Osteocyte (in vitro differentiated cells): ENCODE data around the gene TAF6. TPM values are rescaled to one million over a fixed set of nuclear protein-coding genes. Genes with fewer than 3 reads are reported as not detected.
A peak's percentile ranks its signal among the peaks of the same experiment; 100 is the strongest.

Source experiments
- DNase-seq: peaks from one replicate; pipeline ENCODE4 v3.0.0; 2021; ENCODE audit warnings: mixed read lengths; ENCODE audit not compliant: unreplicated experiment; ENCODE audit errors: extremely low spot score
- H3K27ac Mint-ChIP-seq: one replicate; pipeline ENCODE4 v1.8.0; 2021; ENCODE audit warnings: mild to moderate bottlenecking, mixed read lengths; ENCODE audit not compliant: unreplicated experiment
- H3K27me3 Mint-ChIP-seq: one replicate; pipeline ENCODE4 v1.8.0; 2021; ENCODE audit warnings: mixed read lengths; ENCODE audit not compliant: unreplicated experiment
- H3K36me3 Mint-ChIP-seq: one replicate; pipeline ENCODE4 v1.8.0; 2021; ENCODE audit warnings: mixed read lengths; ENCODE audit not compliant: unreplicated experiment
- H3K4me1 Mint-ChIP-seq: one replicate; pipeline ENCODE4 v1.8.0; 2021; ENCODE audit warnings: mixed read lengths; ENCODE audit not compliant: unreplicated experiment
- H3K4me3 Mint-ChIP-seq: one replicate; pipeline ENCODE4 v1.8.0; 2021; ENCODE audit warnings: mild to moderate bottlenecking, moderate library complexity, mixed read lengths; ENCODE audit not compliant: unreplicated experiment
- H3K9me3 Mint-ChIP-seq: one replicate; pipeline ENCODE4 v1.8.0; 2021; ENCODE audit warnings: mixed read lengths; ENCODE audit not compliant: unreplicated experiment
- total RNA-seq: library from RNA; stranded (reverse); gene quantifications from 2 replicates; pipeline ENCODE4 v1.2.1, GENCODE V29; 2021
- TF ChIP-seq, protein P1 (sequence below): fragments of 200-600 bp; sonication (generic); IDR thresholded peaks from 2 replicates; pipeline ENCODE4 v1.5.0; 2021; ENCODE audit warnings: antibody characterized with exemption, mild to moderate bottlenecking, moderate library complexity

TAF6 gene
- total RNA-seq, 1 donor from 2014 or later = 62.8 TPM

DNA sequence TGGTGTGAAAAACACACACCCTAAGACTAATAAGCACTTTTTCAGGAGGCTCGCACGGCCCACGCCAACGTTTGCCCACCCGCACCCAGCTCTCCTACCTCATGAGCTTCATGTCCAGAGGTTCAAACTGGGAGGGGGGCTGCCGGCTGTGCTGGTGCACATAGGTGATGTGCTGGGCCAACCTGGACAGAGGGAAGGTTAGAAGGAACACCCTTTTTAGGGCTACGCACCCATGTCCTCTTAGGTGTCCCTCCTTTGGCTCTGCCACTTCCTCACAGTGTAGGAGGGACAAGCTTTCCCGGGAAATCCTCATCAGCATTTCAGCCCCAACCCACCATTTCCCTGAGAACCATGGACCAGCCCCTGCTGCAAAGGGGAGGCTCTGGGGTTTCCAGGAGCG lies 23.9 kb downstream of the TAF6 start:
- H3K4me1 Mint-ChIP-seq = peaks cover 23% of the 10 kb centered on the region
- H3K27ac Mint-ChIP-seq = peak overlapping the region; percentile 14
- no peaks in the 10 kb centered on the region for H3K9me3 Mint-ChIP-seq
- H3K4me3 Mint-ChIP-seq = no peak overlapping the region
- no peak for DNase-seq
- H3K27me3 Mint-ChIP-seq = no peaks in the 10 kb centered on the region
- H3K36me3 Mint-ChIP-seq = peaks cover 66% of the 10 kb centered on the region
- TF ChIP-seq, protein P1, sequence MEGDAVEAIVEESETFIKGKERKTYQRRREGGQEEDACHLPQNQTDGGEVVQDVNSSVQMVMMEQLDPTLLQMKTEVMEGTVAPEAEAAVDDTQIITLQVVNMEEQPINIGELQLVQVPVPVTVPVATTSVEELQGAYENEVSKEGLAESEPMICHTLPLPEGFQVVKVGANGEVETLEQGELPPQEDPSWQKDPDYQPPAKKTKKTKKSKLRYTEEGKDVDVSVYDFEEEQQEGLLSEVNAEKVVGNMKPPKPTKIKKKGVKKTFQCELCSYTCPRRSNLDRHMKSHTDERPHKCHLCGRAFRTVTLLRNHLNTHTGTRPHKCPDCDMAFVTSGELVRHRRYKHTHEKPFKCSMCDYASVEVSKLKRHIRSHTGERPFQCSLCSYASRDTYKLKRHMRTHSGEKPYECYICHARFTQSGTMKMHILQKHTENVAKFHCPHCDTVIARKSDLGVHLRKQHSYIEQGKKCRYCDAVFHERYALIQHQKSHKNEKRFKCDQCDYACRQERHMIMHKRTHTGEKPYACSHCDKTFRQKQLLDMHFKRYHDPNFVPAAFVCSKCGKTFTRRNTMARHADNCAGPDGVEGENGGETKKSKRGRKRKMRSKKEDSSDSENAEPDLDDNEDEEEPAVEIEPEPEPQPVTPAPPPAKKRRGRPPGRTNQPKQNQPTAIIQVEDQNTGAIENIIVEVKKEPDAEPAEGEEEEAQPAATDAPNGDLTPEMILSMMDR = no peak

DNA sequence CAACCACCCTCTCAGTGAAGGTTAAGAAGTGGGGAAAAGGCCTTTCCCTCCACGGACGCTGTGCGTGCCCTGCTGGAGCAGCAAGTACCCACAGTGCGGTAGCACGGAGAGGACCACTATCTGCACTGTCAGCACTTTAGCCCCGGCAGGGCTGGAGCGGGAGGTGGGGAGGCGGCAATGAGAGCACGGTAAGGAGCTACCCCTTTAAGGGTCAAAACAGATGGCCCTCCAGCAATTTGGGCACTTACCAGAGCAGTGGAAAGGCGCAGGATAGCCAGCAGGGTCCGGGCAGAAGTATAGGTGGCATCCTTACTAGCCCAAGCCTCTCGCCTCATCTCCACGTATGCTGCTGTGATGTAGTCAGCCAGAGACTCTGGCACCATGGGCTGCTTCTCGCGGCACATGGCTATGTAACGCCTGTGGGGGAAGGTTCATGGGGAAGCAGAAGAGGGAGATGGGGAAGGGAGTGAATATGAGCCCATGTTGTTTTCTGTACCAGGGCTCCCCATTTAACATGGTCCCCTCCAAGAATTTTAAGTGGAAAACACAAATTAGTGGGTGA lies 25.2 kb downstream of the TAF6 start:
- TF ChIP-seq, protein P1 = no peak
- peaks cover 20% of the 10 kb centered on the region for H3K4me1 Mint-ChIP-seq
- no peak overlapping the region for H3K4me3 Mint-ChIP-seq
- H3K27me3 Mint-ChIP-seq = no peaks in the 10 kb centered on the region
- no peak for DNase-seq
- H3K9me3 Mint-ChIP-seq = no peaks in the 10 kb centered on the region
- H3K27ac Mint-ChIP-seq = no peak overlapping the region
- H3K36me3 Mint-ChIP-seq = peaks cover 58% of the 10 kb centered on the region

DNA sequence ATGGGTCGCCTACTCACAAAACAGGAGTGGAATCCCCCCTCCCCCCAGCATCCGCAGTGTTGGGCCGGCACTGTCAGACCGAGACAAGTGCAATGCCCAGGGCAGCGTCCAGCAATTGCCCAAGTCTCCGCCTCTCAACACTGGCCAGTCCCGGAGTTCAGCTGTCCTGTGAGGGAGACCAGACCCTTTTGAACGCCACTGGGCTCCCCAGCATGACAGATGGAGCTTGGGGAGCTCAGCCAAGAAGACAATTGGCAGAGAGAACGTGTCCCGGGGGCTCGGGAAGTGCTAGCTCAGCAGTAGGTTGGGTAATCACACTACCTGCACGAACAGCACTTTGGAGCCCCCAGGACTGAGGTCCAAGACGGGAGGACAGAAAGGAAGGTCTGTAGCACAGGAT lies 25.7 kb downstream of the TAF6 start:
- TF ChIP-seq, protein P1 = no peak
- Mint-ChIP-seq H3K36me3 (peaks cover 53% of the 10 kb centered on the region), H3K4me1 (peaks cover 15% of the 10 kb centered on the region), H3K9me3 (no peaks in the 10 kb centered on the region), H3K27ac (peak overlapping the region; percentile 47), H3K4me3 (no peak overlapping the region), H3K27me3 (no peaks in the 10 kb centered on the region)
- DNase-seq = no peak

DNA sequence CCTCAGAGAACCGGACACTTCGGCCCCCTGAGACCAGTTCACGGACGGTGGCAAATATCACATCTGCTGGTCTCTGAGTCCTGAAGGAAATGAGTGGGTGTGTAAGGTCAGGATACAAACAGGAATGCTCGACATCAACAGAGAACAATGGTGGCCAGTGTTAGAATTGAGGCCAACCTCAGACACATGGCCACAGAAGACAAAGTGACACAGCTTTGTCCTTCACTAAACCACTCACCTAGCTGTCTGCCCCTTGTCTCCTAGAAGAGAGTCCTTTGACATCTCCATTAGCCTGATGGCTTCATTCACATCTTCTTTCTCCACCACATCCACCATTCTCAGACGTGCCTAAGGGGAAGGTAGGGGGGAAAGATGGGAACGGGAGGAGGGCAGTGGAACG lies 26.1 kb downstream of the TAF6 start:
- H3K36me3 Mint-ChIP-seq = peaks cover 50% of the 10 kb centered on the region

DNA sequence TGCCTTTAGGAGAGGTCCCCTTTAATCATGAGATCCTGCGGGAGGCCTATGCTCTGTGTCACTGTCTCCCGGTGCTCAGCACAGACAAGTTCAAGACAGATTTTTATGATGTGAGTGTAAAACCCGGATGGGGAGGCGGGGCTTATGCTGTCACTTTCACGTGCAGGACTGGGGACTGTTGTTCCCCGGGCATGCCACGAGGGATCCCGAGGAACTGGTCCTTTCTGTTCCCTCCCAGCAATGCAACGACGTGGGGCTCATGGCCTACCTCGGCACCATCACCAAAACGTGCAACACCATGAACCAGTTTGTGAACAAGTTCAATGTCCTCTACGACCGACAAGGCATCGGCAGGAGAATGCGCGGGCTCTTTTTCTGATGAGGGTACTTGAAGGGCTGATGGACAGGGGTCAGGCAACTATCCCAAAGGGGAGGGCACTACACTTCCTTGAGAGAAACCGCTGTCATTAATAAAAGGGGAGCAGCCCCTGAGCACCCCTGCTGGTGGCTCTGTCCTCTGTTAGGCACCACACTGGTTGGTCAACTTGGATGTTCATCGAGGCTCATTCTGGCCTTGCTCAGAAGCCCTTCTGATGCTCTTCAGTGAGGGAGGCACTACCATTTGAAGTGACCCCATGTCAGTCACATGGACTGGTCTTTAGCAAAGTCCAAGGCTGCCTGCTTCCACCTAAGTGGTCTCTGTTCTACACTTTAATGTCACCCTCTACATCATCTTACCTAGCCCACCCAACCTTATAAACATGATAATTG lies 27.6 kb downstream of the TAF6 start:
- no peaks in the 10 kb centered on the region for H3K27me3 Mint-ChIP-seq
- peaks cover 25% of the 10 kb centered on the region for H3K4me1 Mint-ChIP-seq
- no peaks in the 10 kb centered on the region for H3K9me3 Mint-ChIP-seq
- H3K36me3 Mint-ChIP-seq = peaks cover 40% of the 10 kb centered on the region
- DNase-seq = no peak
- H3K4me3 Mint-ChIP-seq = no peak overlapping the region
- TF ChIP-seq, protein P1 = no peak
- peak overlapping the region; percentile 1 for H3K27ac Mint-ChIP-seq

More for the DNA sequence above, 26.1 kb downstream of the TAF6 start:
- TF ChIP-seq, protein P1 = no peak
- Mint-ChIP-seq H3K9me3 (no peaks in the 10 kb centered on the region), H3K27ac (no peak overlapping the region), H3K4me1 (peaks cover 17% of the 10 kb centered on the region), H3K27me3 (no peaks in the 10 kb centered on the region), H3K4me3 (no peak overlapping the region)
- no peak for DNase-seq
